Colonic mucosa (tissue), 4 donors: ENCODE results near the gene ATMIN. TPM values are rescaled to one million over a fixed set of nuclear protein-coding genes. Genes with fewer than 3 reads are reported as not detected.
A peak's percentile ranks its signal among the peaks of the same experiment; 100 is the strongest.

Experiments
- DNase-seq: peaks from one replicate; pipeline ENCODE4 v3.0.0-alpha.2; 2020
- H3K27ac ChIP-seq: fragments of 200-600 bp; one replicate; pipeline ENCODE4 v1.8.0; 2021
- H3K27me3 ChIP-seq: fragments of 200-600 bp; one replicate; pipeline ENCODE4 v1.8.0; 2021
- H3K36me3 ChIP-seq: fragments of 200-600 bp; one replicate; pipeline ENCODE4 v1.8.0; 2021
- H3K4me1 ChIP-seq: fragments of 200-600 bp; one replicate; pipeline ENCODE4 v1.8.0; 2021; ENCODE audit warnings: mild to moderate bottlenecking
- H3K4me3 ChIP-seq: fragments of 200-600 bp; one replicate; pipeline ENCODE4 v1.8.0; 2021
- H3K9ac ChIP-seq, 2 donors: one replicate each; pipeline ENCODE4 v1.7.0; 2013; ENCODE audit warnings: control low read depth in 2 of 2, low read depth in 2 of 2, low read length in 2 of 2
- H3K9me3 ChIP-seq: fragments of 200-600 bp; one replicate; pipeline ENCODE4 v1.8.0; 2021
- CTCF ChIP-seq: fragments of 200-600 bp; IDR thresholded peaks from one replicate; pipeline ENCODE4 v1.8.0; 2022; ENCODE audit warnings: antibody characterized with exemption, mild to moderate bottlenecking
- intact Hi-C: fragments of 100-400 bp; cut with DNase I; formaldehyde crosslinking; loops from one replicate; pipeline ENCODE4 v1.14.1; 2022
- total RNA-seq, 2 donors: library from RNA; stranded (reverse); fragmentation: NEBNext Ultra II Directional in 1 of 2; extraction: Animal tissue kit (Norgen Biotek cat#: 25700) in 1 of 2; gene quantifications; one replicate each; pipeline ENCODE4 v1.2.1, GENCODE V29; 2021
- donor health status: healthy.
- donor health status: DM: no; HTN: no; CAD: no.
- donor health status: DM: no; HTN: no; CAD: no.

The ATMIN gene
- total RNA-seq, 2 donors from 2014 or later = 23.9 to 26.3 TPM

DNA sequence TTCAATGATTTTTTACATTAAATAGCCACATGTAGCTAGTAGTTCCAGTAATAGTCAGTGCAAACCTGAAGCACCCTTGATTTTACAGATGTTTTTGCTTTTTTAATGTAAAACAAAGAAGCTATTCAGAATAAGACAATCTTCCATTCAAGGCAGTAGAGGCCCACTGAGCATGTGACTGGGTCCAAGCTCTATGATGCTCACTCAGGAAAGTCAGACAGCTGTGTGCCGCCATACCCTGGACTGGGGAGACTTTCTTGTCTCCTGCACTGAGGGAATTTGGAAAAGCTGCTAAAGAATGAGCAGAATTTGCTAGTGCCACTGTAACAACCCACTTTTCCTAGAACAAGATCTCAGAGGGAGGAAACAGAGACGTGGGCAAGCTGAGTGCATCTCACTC lies 17.1 kb upstream of the ATMIN start:
- no peaks in the 10 kb centered on the region for H3K4me1 ChIP-seq
- no peak for TF ChIP-seq CTCF
- H3K9me3 ChIP-seq = no peaks in the 10 kb centered on the region
- no peak overlapping the region for H3K4me3 ChIP-seq
- H3K36me3 ChIP-seq = no peaks in the 10 kb centered on the region
- H3K27ac ChIP-seq = no peak overlapping the region
- no peaks in the 10 kb centered on the region for H3K27me3 ChIP-seq
- intact Hi-C loops = no loop called here
- no peak for DNase-seq
- H3K9ac ChIP-seq = no peak overlapping the region

GRCh38 chr16:81026429-81026828 lies 9.2 kb upstream of the ATMIN start:
- Histone ChIP-seq H3K9ac (no peak overlapping the region), H3K4me1 (no peaks in the 10 kb centered on the region), H3K9me3 (no peaks in the 10 kb centered on the region), H3K36me3 (no peaks in the 10 kb centered on the region), H3K27ac (no peak overlapping the region), H3K27me3 (no peaks in the 10 kb centered on the region), H3K4me3 (no peak overlapping the region)
- intact Hi-C loops = no loop called here
- no peak for DNase-seq
- no peak for TF ChIP-seq CTCF

DNA sequence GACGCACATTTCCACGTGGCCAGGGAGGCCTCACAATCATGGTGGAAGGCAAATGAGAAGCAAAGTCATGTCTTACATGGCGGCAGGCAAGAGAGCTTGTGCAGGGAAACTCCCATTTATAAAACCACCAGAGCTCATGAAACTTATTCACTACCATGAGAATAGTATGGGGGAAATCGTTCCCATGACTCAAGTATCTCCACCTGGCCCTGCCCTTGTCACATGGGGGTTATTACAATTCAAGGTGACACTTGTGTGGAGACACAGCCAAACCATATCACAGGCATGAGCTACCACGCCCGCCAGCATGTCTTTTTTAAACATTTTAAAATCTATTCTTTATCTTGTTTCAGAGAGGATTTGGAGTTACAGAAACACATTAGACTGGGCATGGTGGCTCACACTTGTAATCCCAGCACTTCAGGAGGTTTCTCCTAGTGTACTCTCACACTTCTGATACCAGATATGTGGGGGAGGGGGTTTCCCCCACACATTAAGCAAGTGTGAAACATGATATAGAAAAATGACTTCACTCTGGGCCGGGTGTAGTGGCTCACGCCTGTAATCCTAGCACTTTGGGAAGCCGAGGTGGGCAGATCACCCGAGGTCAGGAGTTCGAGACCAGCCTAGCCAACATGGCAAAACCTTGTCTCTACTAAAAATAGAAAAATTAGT lies 5.6 kb upstream of the ATMIN start:
- Histone ChIP-seq H3K27me3 (no peaks in the 10 kb centered on the region), H3K4me1 (no peaks in the 10 kb centered on the region), H3K27ac (no peak overlapping the region), H3K4me3 (no peak overlapping the region), H3K36me3 (no peaks in the 10 kb centered on the region), H3K9me3 (no peaks in the 10 kb centered on the region), H3K9ac (no peak overlapping the region)
- no peak for DNase-seq
- TF ChIP-seq CTCF = no peak
- intact Hi-C loops = loop anchor here (10.0 kb wide), 1 partner anchor 705 kb away; no protein-coding TSS in a partner anchor

GRCh38 chr16:81035975-81036750 lies 521 bp downstream of the ATMIN start:
- DNase-seq = peak; percentile 27
- H3K27ac ChIP-seq = no peak overlapping the region
- H3K9me3 ChIP-seq = no peaks in the 10 kb centered on the region
- H3K9ac ChIP-seq = peak overlapping the region; percentile 82 to 90
- peak overlapping the region; percentile 73 for H3K4me3 ChIP-seq
- intact Hi-C loops = loop anchor here (10.0 kb wide), 1 partner anchor 699 kb away; no protein-coding TSS in a partner anchor
- no peaks in the 10 kb centered on the region for H3K27me3 ChIP-seq
- H3K4me1 ChIP-seq = no peaks in the 10 kb centered on the region
- no peak for TF ChIP-seq CTCF
- H3K36me3 ChIP-seq = no peaks in the 10 kb centered on the region

DNA sequence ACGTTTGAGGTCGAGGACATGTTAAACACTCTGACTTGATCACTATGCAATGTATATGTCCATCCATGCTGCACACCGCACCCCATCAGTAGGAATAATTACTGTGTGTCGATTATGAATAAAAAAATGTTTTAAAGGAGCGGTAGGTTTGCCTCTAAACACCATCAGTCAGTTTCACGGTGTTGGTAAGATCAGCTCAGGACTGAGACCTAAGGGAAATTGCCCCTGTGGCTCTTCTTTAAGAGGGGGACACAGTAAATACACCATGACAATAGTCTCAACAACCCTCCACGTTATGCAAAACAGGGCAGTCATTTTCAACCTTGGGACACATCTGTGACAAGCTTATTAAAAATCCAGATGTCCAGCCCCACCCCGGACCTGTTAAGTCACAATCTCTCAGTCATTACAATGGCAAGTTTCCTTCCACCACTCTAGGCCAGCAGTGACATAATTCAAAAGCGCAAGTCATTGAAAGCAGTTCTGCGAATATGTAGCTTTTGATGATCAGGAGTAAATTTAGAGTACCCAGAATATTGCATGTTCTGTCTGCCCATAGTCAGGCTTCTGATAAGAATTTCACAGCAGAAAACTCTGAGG lies 1.2 kb downstream of the ATMIN start:
- Histone ChIP-seq H3K27ac (no peak overlapping the region), H3K27me3 (no peaks in the 10 kb centered on the region), H3K4me1 (no peaks in the 10 kb centered on the region), H3K9me3 (no peaks in the 10 kb centered on the region), H3K9ac (peak overlapping the region; percentile 82 to 90), H3K4me3 (peak overlapping the region; percentile 73), H3K36me3 (no peaks in the 10 kb centered on the region)
- TF ChIP-seq CTCF = no peak
- intact Hi-C loops = loop anchor here (10.0 kb wide), 1 partner anchor 698 kb away; no protein-coding TSS in a partner anchor
- peak; percentile 19 for DNase-seq
